Neural progenitor cell (in vitro differentiated cells): ENCODE measurements around the gene CEP57. TPM values are rescaled to one million over a fixed set of nuclear protein-coding genes. Genes with fewer than 3 reads are reported as not detected.

Source experiments
- DNase-seq: peaks from one replicate; pipeline ENCODE4 v3.0.0-alpha.2; 2016; ENCODE audit warnings: low spot score
- H2AFZ ChIP-seq: fragments of 200-600 bp; sonication (generic); replicated peaks from 2 replicates; pipeline ENCODE4 v1.6.1; 2016; ENCODE audit warnings: antibody characterized with exemption
- H3F3A ChIP-seq: fragments of 200-600 bp; sonication (generic); 2 replicates; pipeline ENCODE4 v1.6.1; 2016; ENCODE audit warnings: antibody characterized with exemption, low read depth
- H3K27ac ChIP-seq: fragments of 200-600 bp; sonication (generic); 2 replicates; pipeline ENCODE4 v1.5.1; 2016; ENCODE audit warnings: mild to moderate bottlenecking
- H3K27me3 ChIP-seq: fragments of 200-600 bp; sonication (generic); 2 replicates; pipeline ENCODE4 v1.6.1; 2016; ENCODE audit warnings: mild to moderate bottlenecking, moderate library complexity
- H3K36me3 ChIP-seq: fragments of 200-600 bp; sonication (generic); 2 replicates; pipeline ENCODE4 v1.5.1; 2016
- H3K4me1 ChIP-seq: fragments of 200-600 bp; sonication (generic); 2 replicates; pipeline ENCODE4 v1.6.1; 2016; ENCODE audit warnings: mixed run types
- H3K4me2 ChIP-seq: fragments of 200-600 bp; sonication (generic); 2 replicates; pipeline ENCODE4 v1.6.1; 2016
- H3K4me3 ChIP-seq: fragments of 200-600 bp; sonication (generic); 2 replicates; pipeline ENCODE4 v1.5.1; 2016
- H3K79me2 ChIP-seq: fragments of 200-600 bp; sonication (generic); 2 replicates; pipeline ENCODE4 v1.6.1; 2016; ENCODE audit warnings: low read depth
- H3K9ac ChIP-seq: fragments of 200-600 bp; sonication (generic); 2 replicates; pipeline ENCODE4 v1.6.1; 2016
- H3K9me3 ChIP-seq: fragments of 200-600 bp; sonication (generic); 2 replicates; pipeline ENCODE4 v1.5.1; 2016; ENCODE audit warnings: low read depth
- H4K20me1 ChIP-seq: fragments of 200-600 bp; sonication (generic); 2 replicates; pipeline ENCODE4 v1.6.1; 2016; ENCODE audit warnings: low read depth
- H3K27ac Mint-ChIP-seq: 3 replicates; pipeline ENCODE4 v1.8.0; 2021; ENCODE audit warnings: mixed read lengths
- H3K27me3 Mint-ChIP-seq: 2 replicates; pipeline ENCODE4 v1.8.0; 2022; ENCODE audit warnings: low read depth, mild to moderate bottlenecking, inconsistent platforms, moderate library complexity, mixed read lengths; ENCODE audit not compliant: insufficient read depth
- H3K36me3 Mint-ChIP-seq: 3 replicates; pipeline ENCODE4 v1.8.0; 2021; ENCODE audit warnings: mixed read lengths
- H3K4me1 Mint-ChIP-seq: 3 replicates; pipeline ENCODE4 v1.8.0; 2021; ENCODE audit warnings: mixed read lengths
- H3K4me3 Mint-ChIP-seq: 3 replicates; pipeline ENCODE4 v1.8.0; 2021; ENCODE audit warnings: mild to moderate bottlenecking, moderate library complexity, mixed read lengths
- H3K9me3 Mint-ChIP-seq: 3 replicates; pipeline ENCODE4 v1.8.0; 2020; ENCODE audit warnings: mixed read lengths
- CTCF ChIP-seq: fragments of 200-600 bp; sonication (generic); IDR thresholded peaks from 2 replicates; pipeline ENCODE4 v1.5.1; 2017; ENCODE audit warnings: antibody characterized with exemption, mild to moderate bottlenecking
- EZH2 ChIP-seq: fragments of 200-600 bp; sonication (generic); IDR thresholded peaks from 2 replicates; pipeline ENCODE4 v1.6.1; 2017; ENCODE audit warnings: antibody characterized with exemption, mild to moderate bottlenecking, moderate library complexity
- EZH2phosphoT487 ChIP-seq: fragments of 200-600 bp; sonication (generic); IDR thresholded peaks from 2 replicates; pipeline ENCODE4 v1.6.1; 2017; ENCODE audit warnings: antibody characterized with exemption
- total RNA-seq: library from RNA; depleted of rRNA; stranded (reverse); fragments of >200 nt; gene quantifications from 2 replicates; pipeline ENCODE4 v1.2.3, GENCODE V29; 2015; ENCODE audit warnings: low replicate concordance

CEP57 gene
- total RNA-seq, 1 donor from 2014 or later: 185 TPM

- TF ChIP-seq CTCF (peak; percentile 65), EZH2phosphoT487 (no peak)
- H3K79me2 ChIP-seq: no peaks in the 10 kb centered on the region
- H3K4me1 ChIP-seq: no peaks in the 10 kb centered on the region
- no peak overlapping the region for H3K27ac ChIP-seq
- Mint-ChIP-seq H3K4me3 (no peak overlapping the region), H3K9me3 (no peaks in the 10 kb centered on the region), H3K27me3 (no peaks in the 10 kb centered on the region), H3K4me1 (no peaks in the 10 kb centered on the region), H3K36me3 (peaks cover 3% of the 10 kb centered on the region), H3K27ac (no peak overlapping the region)
- H4K20me1 ChIP-seq: peaks cover 3% of the 10 kb centered on the region
- no peak overlapping the region for H2AFZ ChIP-seq
- no peak overlapping the region for H3K4me3 ChIP-seq
- H3K4me2 ChIP-seq: no peak overlapping the region
- no peaks in the 10 kb centered on the region for H3F3A ChIP-seq
- H3K9me3 ChIP-seq: no peaks in the 10 kb centered on the region
- no peaks in the 10 kb centered on the region for H3K27me3 ChIP-seq
- DNase-seq: peak; percentile 60
- no peak overlapping the region for H3K9ac ChIP-seq
- H3K36me3 ChIP-seq: no peaks in the 10 kb centered on the region
Measured at GRCh38 chr11:95849087-95849825, 59.0 kb downstream of the CEP57 start.

- Histone ChIP-seq H3K27ac (no peak overlapping the region), H3K9me3 (no peaks in the 10 kb centered on the region), H3K27me3 (no peaks in the 10 kb centered on the region), H3K79me2 (no peaks in the 10 kb centered on the region), H3K36me3 (no peaks in the 10 kb centered on the region), H4K20me1 (peaks cover 3% of the 10 kb centered on the region), H2AFZ (no peak overlapping the region), H3K9ac (no peak overlapping the region), H3F3A (no peaks in the 10 kb centered on the region), H3K4me2 (no peak overlapping the region), H3K4me1 (no peaks in the 10 kb centered on the region), H3K4me3 (no peak overlapping the region)
- no peaks in the 10 kb centered on the region for H3K9me3 Mint-ChIP-seq
- TF ChIP-seq CTCF (no peak), EZH2 (no peak), EZH2phosphoT487 (no peak)
- H3K27ac Mint-ChIP-seq: no peak overlapping the region
- H3K36me3 Mint-ChIP-seq: peaks cover 3% of the 10 kb centered on the region
- no peak overlapping the region for H3K4me3 Mint-ChIP-seq
- no peak for DNase-seq
- no peaks in the 10 kb centered on the region for H3K4me1 Mint-ChIP-seq
- peaks cover 4% of the 10 kb centered on the region for H3K27me3 Mint-ChIP-seq
Measured at GRCh38 chr11:95850137-95850536, 59.8 kb downstream of the CEP57 start.

- H3K36me3 Mint-ChIP-seq: peaks cover 4% of the 10 kb centered on the region
- no peak for DNase-seq
- Histone ChIP-seq H4K20me1 (peaks cover 3% of the 10 kb centered on the region), H2AFZ (no peak overlapping the region), H3K36me3 (no peaks in the 10 kb centered on the region), H3K9ac (no peak overlapping the region), H3K4me3 (no peak overlapping the region), H3K27me3 (no peaks in the 10 kb centered on the region), H3K4me2 (no peak overlapping the region), H3K27ac (no peak overlapping the region), H3K4me1 (no peaks in the 10 kb centered on the region), H3K79me2 (no peaks in the 10 kb centered on the region), H3F3A (no peaks in the 10 kb centered on the region), H3K9me3 (no peaks in the 10 kb centered on the region)
- peaks cover 4% of the 10 kb centered on the region for H3K27me3 Mint-ChIP-seq
- H3K4me3 Mint-ChIP-seq: no peak overlapping the region
- TF ChIP-seq EZH2: no peak
- no peak for TF ChIP-seq CTCF
- TF ChIP-seq EZH2phosphoT487: no peak
- H3K4me1 Mint-ChIP-seq: no peaks in the 10 kb centered on the region
- H3K27ac Mint-ChIP-seq: no peak overlapping the region
- no peaks in the 10 kb centered on the region for H3K9me3 Mint-ChIP-seq
Measured at GRCh38 chr11:95853138-95853537, 62.8 kb downstream of the CEP57 start.
